SIG-M5 treated with dmso at 0.1 percent for 504 hours (cell line): ENCODE measurements around the gene RAPGEF2.
"Not testable (repeated sequence)": the region's sequence is repeated elsewhere in the genome, so short reads cannot be mapped to it uniquely, and the experiment has no call there.

ENCODE experiments used
- DNase-seq: peaks from one replicate; lab custom pipeline; 2025; ENCODE audit not compliant: unreplicated experiment; lab: John Stamatoyannopoulos, UW

Gene RAPGEF2

GRCh38 chr4:159296061-159296460, 193.2 kb downstream of the RAPGEF2 start:
- no peak for DNase-seq

- no peak for DNase-seq
Measured at GRCh38 chr4:159297091-159297490, 194.2 kb downstream of the RAPGEF2 start.

GRCh38 chr4:159298502-159298901, 195.6 kb downstream of the RAPGEF2 start:
- no peak for DNase-seq

GRCh38 chr4:159303435-159303834, 200.6 kb downstream of the RAPGEF2 start:
- no peak for DNase-seq

- no peak for DNase-seq
Measured at GRCh38 chr4:159305129-159305528, 202.2 kb downstream of the RAPGEF2 start.

- DNase-seq = no peak
Measured at GRCh38 chr4:159307929-159308328, 205.1 kb downstream of the RAPGEF2 start.

GRCh38 chr4:159308566-159309340, 205.9 kb downstream of the RAPGEF2 start:
- DNase-seq = no peak

GRCh38 chr4:159312236-159312635, 209.4 kb downstream of the RAPGEF2 start:
- DNase-seq = no peak

- DNase-seq = not testable (repeated sequence)
Measured at GRCh38 chr4:159315879-159316278, 213.0 kb downstream of the RAPGEF2 start.

GRCh38 chr4:159317203-159317602, 214.3 kb downstream of the RAPGEF2 start:
- DNase-seq = no peak

- DNase-seq = no peak
Measured at GRCh38 chr4:159319027-159319426, 216.1 kb downstream of the RAPGEF2 start.

- DNase-seq = no peak
Measured at GRCh38 chr4:159326480-159326879, 223.6 kb downstream of the RAPGEF2 start.

- DNase-seq = no peak
Measured at GRCh38 chr4:159328766-159329165, 225.9 kb downstream of the RAPGEF2 start.

GRCh38 chr4:159334461-159334860, 231.6 kb downstream of the RAPGEF2 start:
- DNase-seq = no peak

GRCh38 chr4:159337041-159337440, 234.2 kb downstream of the RAPGEF2 start:
- DNase-seq = no peak

GRCh38 chr4:159341522-159341921, 238.6 kb downstream of the RAPGEF2 start:
- peak; percentile 30 for DNase-seq

- no peak for DNase-seq
Measured at GRCh38 chr4:159342374-159342773, 239.5 kb downstream of the RAPGEF2 start.

GRCh38 chr4:159343116-159343515, 240.2 kb downstream of the RAPGEF2 start:
- DNase-seq = no peak

- DNase-seq = no peak
Measured at GRCh38 chr4:159344877-159345276, 242.0 kb downstream of the RAPGEF2 start.

- DNase-seq = no peak
Measured at GRCh38 chr4:159346681-159347080, 243.8 kb downstream of the RAPGEF2 start.

- DNase-seq = no peak
Measured at GRCh38 chr4:159347813-159348212, 244.9 kb downstream of the RAPGEF2 start.

- DNase-seq = no peak
Measured at GRCh38 chr4:159349332-159349731, 246.5 kb downstream of the RAPGEF2 start.

GRCh38 chr4:159352609-159353008, 249.7 kb downstream of the RAPGEF2 start:
- no peak for DNase-seq
